H9 (cell line): Measurements from ENCODE around the gene GAMT. TPM values are rescaled to one million over a fixed set of nuclear protein-coding genes. Genes with fewer than 3 reads are reported as not detected.

Experiments
- DNase-seq: peaks from one replicate; pipeline ENCODE4 v3.0.0-alpha.2; 2017
- H2AFZ ChIP-seq: one replicate; pipeline ENCODE4 v1.6.1; 2013; ENCODE audit warnings: mild to moderate bottlenecking, low read length, control low read depth, moderate library complexity
- H2AK5ac ChIP-seq: 2 replicates; pipeline ENCODE4 v1.6.1; 2013; ENCODE audit warnings: low read length, control low read depth, mixed read lengths; ENCODE audit not compliant: insufficient read length
- H2BK120ac ChIP-seq: one replicate; pipeline ENCODE4 v1.6.1; 2013; ENCODE audit warnings: low read depth, mild to moderate bottlenecking, low read length, control low read depth, inconsistent platforms; ENCODE audit not compliant: poor library complexity, severe bottlenecking
- H2BK12ac ChIP-seq: 2 replicates; pipeline ENCODE4 v1.6.1; 2013; ENCODE audit warnings: low read length, control low read depth, mixed read lengths, low read depth; ENCODE audit not compliant: insufficient read length
- H2BK15ac ChIP-seq: 2 replicates; pipeline ENCODE4 v1.6.1; 2013; ENCODE audit warnings: low read depth, low read length, control low read depth
- H2BK20ac ChIP-seq: one replicate; pipeline ENCODE4 v1.6.1; 2013; ENCODE audit warnings: low read depth, mild to moderate bottlenecking, low read length, control low read depth, inconsistent platforms; ENCODE audit not compliant: poor library complexity, severe bottlenecking
- H2BK5ac ChIP-seq: 2 replicates; pipeline ENCODE4 v1.6.1; 2013; ENCODE audit warnings: low read length, control low read depth, mixed read lengths; ENCODE audit not compliant: insufficient read length
- H3K14ac ChIP-seq: 2 replicates; pipeline ENCODE4 v1.6.1; 2013; ENCODE audit warnings: low read length, control low read depth; ENCODE audit not compliant: insufficient read depth
- H3K18ac ChIP-seq: 2 replicates; pipeline ENCODE4 v1.6.1; 2013; ENCODE audit warnings: low read depth, mild to moderate bottlenecking, mixed read lengths, low read length, control low read depth; ENCODE audit not compliant: insufficient read length
- H3K23ac ChIP-seq: 2 replicates; pipeline ENCODE4 v1.6.1; 2013; ENCODE audit warnings: low read length, control low read depth, mixed read lengths, low read depth; ENCODE audit not compliant: insufficient read length
- H3K23me2 ChIP-seq: 2 replicates; pipeline ENCODE4 v1.6.1; 2013; ENCODE audit warnings: low read depth, mild to moderate bottlenecking, mixed read lengths, low read length, control low read depth; ENCODE audit not compliant: insufficient read length, poor library complexity, severe bottlenecking
- H3K27ac ChIP-seq: 2 replicates; pipeline ENCODE4 v1.5.1; 2013; ENCODE audit warnings: low read length, control low read depth, mixed read lengths, low read depth; ENCODE audit not compliant: insufficient read length
- H3K27me3 ChIP-seq: 2 replicates; pipeline ENCODE4 v1.6.1; 2013; ENCODE audit warnings: low read length, control low read depth, inconsistent platforms; ENCODE audit not compliant: insufficient read depth
- H3K4ac ChIP-seq: 2 replicates; pipeline ENCODE4 v1.6.1; 2013; ENCODE audit warnings: low read depth, mild to moderate bottlenecking, control low read depth, inconsistent platforms, low read length, moderate library complexity
- H3K4me1 ChIP-seq: 2 replicates; pipeline ENCODE4 v1.6.1; 2013; ENCODE audit warnings: low read length, control low read depth, inconsistent platforms; ENCODE audit not compliant: insufficient read depth
- H3K4me2 ChIP-seq: 2 replicates; pipeline ENCODE4 v1.6.1; 2013; ENCODE audit warnings: low read length, control low read depth, mixed read lengths; ENCODE audit not compliant: insufficient read length, insufficient read depth
- H3K56ac ChIP-seq: 2 replicates; pipeline ENCODE4 v1.6.1; 2013; ENCODE audit warnings: low read depth, mild to moderate bottlenecking, mixed read lengths, low read length, control low read depth; ENCODE audit not compliant: insufficient read length
- H3K79me1 ChIP-seq: 2 replicates; pipeline ENCODE4 v1.6.1; 2013; ENCODE audit warnings: low read depth, mild to moderate bottlenecking, moderate library complexity, low read length, control low read depth, inconsistent platforms; ENCODE audit not compliant: insufficient read depth, poor library complexity, severe bottlenecking
- H3K79me2 ChIP-seq: 2 replicates; pipeline ENCODE4 v1.6.1; 2013; ENCODE audit warnings: low read length, control low read depth, inconsistent platforms; ENCODE audit not compliant: insufficient read depth
- H3K9ac ChIP-seq: 2 replicates; pipeline ENCODE4 v1.6.1; 2013; ENCODE audit warnings: low read length, control low read depth, mixed read lengths; ENCODE audit not compliant: insufficient read length; ENCODE audit errors: extremely low read depth
- H3K9me3 ChIP-seq: one replicate; pipeline ENCODE4 v1.6.1; 2013; ENCODE audit warnings: low read depth, low read length, inconsistent platforms; ENCODE audit not compliant: control insufficient read depth
- H3T11ph ChIP-seq: one replicate; pipeline ENCODE4 v1.6.1; 2013; ENCODE audit warnings: mild to moderate bottlenecking, low read length, control low read depth, inconsistent platforms
- H4K20me1 ChIP-seq: one replicate; pipeline ENCODE4 v1.6.1; 2013; ENCODE audit not compliant: control insufficient read depth, insufficient read length, insufficient read depth
- H4K5ac ChIP-seq: 2 replicates; pipeline ENCODE4 v1.6.1; 2013; ENCODE audit warnings: low read depth, mild to moderate bottlenecking, mixed read lengths, low read length, control low read depth; ENCODE audit not compliant: insufficient read length
- H4K8ac ChIP-seq: replicated peaks from 2 replicates; pipeline ENCODE4 v1.6.1; 2013; ENCODE audit warnings: low read length, control low read depth, mixed read lengths, low read depth; ENCODE audit not compliant: insufficient read length
- H4K91ac ChIP-seq: 2 replicates; pipeline ENCODE4 v1.6.1; 2013; ENCODE audit warnings: low read depth, mild to moderate bottlenecking, moderate library complexity, mixed read lengths, low read length, control low read depth; ENCODE audit not compliant: insufficient read length
- H3K27ac Mint-ChIP-seq, 3 experiments: 2 replicates in 2 of 3; 3 replicates in 1 of 3; pipeline ENCODE4 v1.8.0; 2020 to 2021; ENCODE audit warnings: mixed read lengths in 3 of 3, mild to moderate bottlenecking in 1 of 3, moderate library complexity in 1 of 3
- H3K27me3 Mint-ChIP-seq: 2 replicates; pipeline ENCODE4 v1.8.0; 2021; ENCODE audit warnings: low read depth, mild to moderate bottlenecking, moderate library complexity, mixed read lengths
- H3K36me3 Mint-ChIP-seq, 3 experiments: 2 replicates in 2 of 3; 3 replicates in 1 of 3; pipeline ENCODE4 v1.8.0; 2020 to 2021; ENCODE audit warnings: low read depth in 3 of 3, mixed read lengths in 3 of 3; ENCODE audit not compliant: insufficient read depth in 1 of 3
- H3K4me1 Mint-ChIP-seq, 2 experiments: 2 replicates each; pipeline ENCODE4 v1.8.0; 2020; ENCODE audit warnings: mixed read lengths in 2 of 2
- H3K4me3 Mint-ChIP-seq, 2 experiments: 2 replicates in 1 of 2; 3 replicates in 1 of 2; pipeline ENCODE4 v1.8.0; 2020 to 2021; ENCODE audit warnings: mild to moderate bottlenecking in 2 of 2, mixed read lengths in 2 of 2, moderate library complexity in 1 of 2
- H3K9me3 Mint-ChIP-seq, 2 experiments: 2 replicates in 1 of 2; 3 replicates in 1 of 2; pipeline ENCODE4 v1.8.0; 2020; ENCODE audit warnings: mild to moderate bottlenecking in 2 of 2, mixed read lengths in 2 of 2, moderate library complexity in 1 of 2
- CTCF ChIP-seq: fragments of 200-600 bp; sonication (generic); conservative IDR thresholded peaks from 3 replicates; pipeline ENCODE4 v1.8.0; 2021; ENCODE audit warnings: antibody characterized with exemption, mild to moderate bottlenecking
- WGBS: extraction: QIAGEN DNeasy Blood & Tissue Kit; methylation state at CpG from one replicate; pipeline ENCODE4 v1.1.7; 2013; ENCODE audit warnings: missing lambda C conversion rate, low lambda C conversion rate, mixed read lengths; ENCODE audit not compliant: insufficient read length; ENCODE audit errors: extremely low coverage; 5-methylcytosine and 5-hydroxymethylcytosine counted together
- total RNA-seq: library from RNA; stranded (reverse); gene quantifications from 2 replicates; pipeline ENCODE4 v1.2.1, GENCODE V29; 2021

The GAMT gene
- total RNA-seq, 1 experiment from 2014 or later, result 26.6 TPM

GRCh38 chr19:1351381-1351851 is 49.9 kb downstream of the GAMT start:
- H3K14ac ChIP-seq, result no peak overlapping the region
- no peak overlapping the region for H3K4ac ChIP-seq
- no peak for DNase-seq
- H3K79me2 ChIP-seq, result no peaks in the 10 kb centered on the region
- no peaks in the 10 kb centered on the region for H3K9me3 Mint-ChIP-seq
- H3K23me2 ChIP-seq, result peaks cover 7% of the 10 kb centered on the region
- no peak overlapping the region for H2BK20ac ChIP-seq
- TF ChIP-seq CTCF, result no peak
- H3K9ac ChIP-seq, result no peak overlapping the region
- no peak overlapping the region for H3K23ac ChIP-seq
- H2BK120ac ChIP-seq, result no peak overlapping the region
- WGBS, result no CpG with 5 or more reads among the region's 21 CpGs
- H3K18ac ChIP-seq, result no peak overlapping the region
- H3K79me1 ChIP-seq, result no peaks in the 10 kb centered on the region
- no peak overlapping the region for H2BK5ac ChIP-seq
- H4K8ac ChIP-seq, result no peak overlapping the region
- no peak overlapping the region for H2BK15ac ChIP-seq
- no peak overlapping the region for H2BK12ac ChIP-seq
- peak overlapping the region in 1 of 3 experiments; percentile 36; a peak in 1 of 7 replicates for H3K27ac Mint-ChIP-seq
- H4K20me1 ChIP-seq, result no peaks in the 10 kb centered on the region
- H3K27me3 Mint-ChIP-seq, result peaks cover 8% of the 10 kb centered on the region
- no peak overlapping the region for H3K4me3 Mint-ChIP-seq
- no peak overlapping the region for H3K56ac ChIP-seq
- no peak overlapping the region for H4K91ac ChIP-seq
- no peaks in the 10 kb centered on the region for H3K9me3 ChIP-seq
- no peak overlapping the region for H3T11ph ChIP-seq
- H3K27me3 ChIP-seq, result no peaks in the 10 kb centered on the region
- no peak overlapping the region for H3K27ac ChIP-seq
- H3K4me2 ChIP-seq, result no peak overlapping the region
- no peaks in the 10 kb centered on the region for H3K4me1 ChIP-seq
- H4K5ac ChIP-seq, result no peak overlapping the region
- peaks cover 10% of the 10 kb centered on the region in 2 experiments for H3K4me1 Mint-ChIP-seq
- no peak overlapping the region for H2AK5ac ChIP-seq
- H3K36me3 Mint-ChIP-seq, result peaks cover 0 to 6% (median 4%) of the 10 kb centered on the region in 3 experiments; a peak in 4 of 7 replicates
- no peak overlapping the region for H2AFZ ChIP-seq
